Kidney capillary endothelial cell (primary cell): Measurements from ENCODE around the gene LPIN2.
"Not testable (repeated sequence)": the region's sequence is repeated elsewhere in the genome, so short reads cannot be mapped to it uniquely, and the experiment has no call there.

Experiments used
- DNase-seq: peaks from one replicate; pipeline ENCODE4 v3.0.0-alpha.2; 2018; ENCODE audit warnings: low spot score

LPIN2 gene

GRCh38 chr18:3044931-3045698 lies 32.2 kb upstream of the LPIN2 start:
- DNase-seq = no peak

GRCh38 chr18:3042379-3042778 lies 29.4 kb upstream of the LPIN2 start:
- DNase-seq = no peak

GRCh38 chr18:3041843-3042242 lies 28.9 kb upstream of the LPIN2 start:
- no peak for DNase-seq

DNA sequence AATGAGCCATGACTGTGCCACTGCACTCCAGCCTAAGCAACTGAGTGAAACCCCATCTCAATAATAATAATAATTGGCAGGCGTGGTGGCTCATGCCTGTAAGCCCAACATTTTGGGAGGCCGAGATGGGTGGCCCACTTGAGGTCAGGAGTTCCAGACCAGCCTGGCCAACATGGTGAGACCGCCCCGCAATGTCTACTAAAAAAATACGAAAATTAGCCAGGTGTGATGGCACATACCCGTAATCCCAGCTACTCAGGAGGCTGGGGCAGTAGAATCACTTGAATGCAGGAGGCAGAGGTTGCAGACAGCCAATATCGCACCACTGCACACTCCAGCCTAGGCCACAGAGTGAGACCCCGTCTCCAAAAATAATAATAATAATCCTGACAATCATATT lies 27.9 kb upstream of the LPIN2 start:
- no peak for DNase-seq

GRCh38 chr18:3040173-3040572 lies 27.2 kb upstream of the LPIN2 start:
- no peak for DNase-seq

DNA sequence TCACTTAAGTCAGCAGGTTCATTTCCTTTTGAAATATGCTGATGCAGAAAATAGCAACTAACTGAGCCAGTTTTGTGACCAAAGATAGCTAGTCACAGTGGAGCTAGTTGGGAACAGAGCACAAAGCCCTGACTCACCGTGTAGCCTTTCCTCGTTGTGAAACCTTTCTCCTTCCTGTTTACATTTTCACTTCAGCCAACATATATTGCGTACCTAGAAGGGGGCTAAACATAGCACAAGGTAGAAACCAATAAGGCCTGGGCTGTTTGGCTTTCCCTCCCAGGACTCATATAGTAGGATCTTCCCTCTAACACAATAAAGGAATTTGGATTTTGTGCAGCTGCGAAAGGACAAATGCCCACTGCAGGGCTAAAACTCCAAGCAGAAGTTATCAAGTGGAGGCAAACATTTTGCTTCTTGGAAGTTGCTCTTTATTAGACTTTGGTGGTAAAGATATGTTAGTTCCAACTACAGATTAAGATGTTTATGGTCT lies 24.5 kb upstream of the LPIN2 start:
- DNase-seq = peak; percentile 70

- no peak for DNase-seq
These were observed 23.2 kb upstream of the LPIN2 start for GRCh38 chr18:3036108-3036507.

- DNase-seq = no peak
These were observed 22.7 kb upstream of the LPIN2 start for GRCh38 chr18:3035635-3036034.

DNA sequence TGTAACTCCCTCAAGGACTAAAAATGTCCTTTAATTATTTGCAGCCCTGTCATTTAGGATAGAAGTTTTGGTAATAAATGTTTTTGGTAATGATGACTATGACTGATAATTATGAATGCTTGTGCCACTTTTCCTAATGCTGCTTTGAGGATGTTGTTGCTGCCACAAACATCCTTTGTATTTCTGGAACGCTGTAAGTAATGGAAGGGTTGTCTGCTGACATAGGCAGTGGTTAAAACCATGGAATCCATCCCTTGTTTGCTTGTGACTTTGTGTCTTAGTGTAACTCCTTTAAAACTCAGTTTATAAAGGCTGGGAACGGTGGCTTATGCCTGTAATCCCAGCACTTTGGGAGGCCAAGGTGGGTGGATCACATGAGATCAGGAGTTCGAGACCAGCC lies 19.8 kb upstream of the LPIN2 start:
- DNase-seq = no peak

DNA sequence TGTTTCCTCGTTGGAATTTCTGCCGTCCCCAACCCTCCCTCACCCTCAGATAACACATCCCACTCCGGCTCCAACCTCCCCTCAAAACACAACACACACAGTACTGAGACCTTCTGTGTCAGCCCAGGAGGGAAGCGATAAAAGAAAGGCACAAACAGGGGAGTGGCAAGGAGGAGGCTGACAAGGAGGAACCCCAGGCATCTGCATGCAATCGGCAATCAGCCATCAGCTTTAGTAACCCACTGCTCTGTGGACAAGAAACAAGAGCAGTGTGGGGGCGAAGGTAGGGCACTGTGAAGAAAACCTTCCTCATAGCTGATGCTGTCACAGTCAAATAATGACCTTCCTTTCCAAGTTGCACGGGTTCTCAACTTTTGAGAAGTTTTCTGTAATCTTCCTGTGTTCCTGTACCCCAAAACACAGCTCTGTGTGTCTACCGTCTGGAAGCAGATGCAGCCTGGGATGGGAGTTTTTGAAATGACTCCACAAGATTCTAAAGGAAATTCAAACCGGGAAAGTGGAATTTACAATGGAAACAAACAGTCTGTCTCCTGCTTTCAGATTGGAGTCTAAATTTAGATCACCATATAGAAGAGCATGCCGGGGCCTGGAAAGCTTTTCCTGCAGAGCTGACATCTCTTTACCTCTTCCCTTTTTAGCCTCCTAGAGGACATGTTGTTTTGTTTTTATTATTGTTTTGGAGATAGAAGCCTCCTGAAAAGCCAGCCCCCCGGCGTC lies 16.4 kb upstream of the LPIN2 start:
- no peak for DNase-seq

GRCh38 chr18:3028115-3028514 lies 15.2 kb upstream of the LPIN2 start:
- DNase-seq = not testable (repeated sequence)

DNA sequence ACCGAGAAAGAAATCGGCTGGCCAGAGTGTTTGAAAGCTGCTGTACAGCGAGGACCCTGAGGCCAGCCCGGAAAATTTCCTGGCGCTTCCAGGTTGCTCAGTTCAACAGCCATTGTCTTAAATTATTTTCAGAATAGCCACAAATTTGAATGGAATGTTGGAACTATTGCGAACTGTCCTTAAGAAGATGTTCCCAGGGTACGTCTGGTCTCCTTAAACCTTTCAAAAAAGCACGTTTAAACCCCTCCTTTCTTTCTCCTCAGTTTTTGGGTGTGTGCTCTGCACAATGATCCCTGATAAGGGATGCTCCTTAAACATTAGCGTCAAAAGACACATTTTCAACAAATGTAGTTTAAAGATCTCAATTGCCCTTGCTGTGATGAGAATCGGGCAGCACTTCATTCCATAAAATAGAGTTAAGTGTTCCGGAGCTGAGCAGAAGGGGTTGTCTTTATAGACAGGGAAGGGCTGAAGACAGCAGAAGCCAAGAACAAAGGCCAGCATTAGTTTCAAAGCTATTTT lies 14.5 kb upstream of the LPIN2 start:
- no peak for DNase-seq

DNA sequence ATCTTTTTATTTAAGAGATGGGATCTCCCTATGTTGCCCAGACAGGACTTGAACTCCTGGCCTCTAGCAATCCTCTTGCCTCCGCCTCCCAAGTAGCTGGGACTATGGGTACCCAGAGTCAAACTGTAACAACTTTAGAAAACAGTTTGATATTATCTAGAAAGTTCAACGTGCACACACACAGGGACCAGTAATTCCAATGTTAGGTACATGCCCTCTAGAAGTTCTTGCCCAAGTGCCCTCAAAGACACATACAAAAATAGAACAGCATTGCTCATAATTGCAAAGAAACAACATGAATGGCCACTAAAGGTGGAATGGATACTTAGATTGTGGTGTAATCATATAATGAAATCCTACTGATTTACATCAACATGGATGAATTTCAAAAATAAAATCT lies 12.6 kb upstream of the LPIN2 start:
- no peak for DNase-seq

- DNase-seq = not testable (repeated sequence)
These were observed 10.7 kb upstream of the LPIN2 start for GRCh38 chr18:3023603-3024002.

GRCh38 chr18:3016585-3017297 lies 3.8 kb upstream of the LPIN2 start:
- no peak for DNase-seq

- DNase-seq = no peak
These were observed 2.9 kb upstream of the LPIN2 start for GRCh38 chr18:3015851-3016250.

DNA sequence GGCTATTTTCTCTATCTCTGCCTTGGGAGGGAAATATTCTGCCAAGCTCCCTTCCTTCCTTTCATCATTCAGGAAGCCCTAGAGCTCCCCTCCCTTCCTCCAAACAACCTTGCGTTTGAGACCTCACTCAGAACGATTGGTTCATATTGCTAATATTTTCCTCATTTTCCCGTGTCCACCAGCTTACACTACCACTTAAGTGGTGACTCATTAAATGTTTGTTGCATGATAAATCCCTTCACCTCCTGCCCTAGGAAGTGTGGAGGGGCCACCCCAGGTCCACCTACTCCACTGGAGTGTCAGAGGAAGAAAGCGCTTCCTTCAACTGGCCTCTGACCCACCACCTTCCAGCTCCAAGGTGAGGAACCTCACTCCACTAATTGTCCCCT lies 2.3 kb upstream of the LPIN2 start:
- peak; percentile 90 for DNase-seq

- peak; percentile 23 for DNase-seq
These were observed 1.7 kb upstream of the LPIN2 start for GRCh38 chr18:3014503-3015203.

DNA sequence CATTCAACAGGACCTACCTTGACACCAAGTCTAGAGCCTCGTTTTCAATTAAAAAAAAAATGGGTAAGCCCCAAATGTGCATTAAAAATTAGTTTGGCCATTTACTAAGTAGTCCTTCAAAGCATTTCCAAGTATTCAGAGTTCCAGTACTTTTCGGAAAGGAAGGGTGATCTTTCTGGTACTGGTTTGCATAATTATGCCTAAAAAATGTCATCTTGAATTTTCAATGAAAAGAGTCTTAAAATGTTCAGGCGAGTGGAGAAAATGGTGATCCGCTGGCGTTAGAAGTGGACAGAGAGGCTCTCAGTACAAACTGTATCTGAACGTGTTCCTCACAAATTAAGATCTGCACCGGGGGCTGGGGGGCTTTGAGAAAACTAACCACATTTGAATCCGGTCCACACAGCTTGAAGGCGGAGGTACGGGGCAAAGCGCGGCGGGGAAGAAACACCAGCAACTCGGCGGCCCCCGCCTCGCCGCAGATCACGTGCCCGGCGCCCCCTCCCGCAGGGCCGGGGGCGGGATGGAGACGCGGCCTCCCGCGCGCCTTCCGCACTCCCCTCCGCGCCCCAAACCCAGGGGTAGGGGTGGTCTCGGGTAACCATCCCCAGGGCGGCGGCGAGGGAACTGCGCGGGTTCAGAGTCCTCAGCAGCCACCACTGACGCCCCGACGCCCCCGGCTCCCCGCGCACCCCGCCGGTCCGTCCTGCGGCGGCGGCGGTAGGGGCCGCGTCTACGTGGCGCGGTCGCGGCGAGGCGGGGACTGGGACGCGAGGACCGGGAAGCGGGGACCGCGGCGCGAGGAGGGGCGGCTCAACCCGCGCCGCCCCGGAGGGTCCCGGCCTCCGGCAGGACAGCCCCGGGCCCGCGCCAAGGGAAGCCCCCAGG lies 564 bp downstream of the LPIN2 start:
- no peak for DNase-seq

DNA sequence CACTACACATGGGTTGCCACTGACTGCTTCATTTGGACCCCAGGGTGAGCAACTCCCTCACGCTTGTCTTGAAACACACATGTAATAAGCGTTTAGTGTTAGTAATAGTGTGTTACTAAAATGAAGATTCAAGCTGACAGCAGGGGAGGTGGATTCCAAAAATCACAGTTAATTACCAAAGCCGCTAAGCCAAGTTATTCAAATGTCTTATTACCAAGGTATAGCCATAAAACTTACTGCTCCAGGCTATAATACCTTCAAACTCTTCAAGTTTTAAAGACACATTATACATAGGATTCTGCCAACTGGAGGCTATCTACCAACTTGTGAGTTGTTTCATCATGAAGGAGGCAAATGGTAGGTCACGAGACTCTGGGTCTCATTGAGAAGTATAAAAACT lies 2.9 kb downstream of the LPIN2 start:
- no peak for DNase-seq

DNA sequence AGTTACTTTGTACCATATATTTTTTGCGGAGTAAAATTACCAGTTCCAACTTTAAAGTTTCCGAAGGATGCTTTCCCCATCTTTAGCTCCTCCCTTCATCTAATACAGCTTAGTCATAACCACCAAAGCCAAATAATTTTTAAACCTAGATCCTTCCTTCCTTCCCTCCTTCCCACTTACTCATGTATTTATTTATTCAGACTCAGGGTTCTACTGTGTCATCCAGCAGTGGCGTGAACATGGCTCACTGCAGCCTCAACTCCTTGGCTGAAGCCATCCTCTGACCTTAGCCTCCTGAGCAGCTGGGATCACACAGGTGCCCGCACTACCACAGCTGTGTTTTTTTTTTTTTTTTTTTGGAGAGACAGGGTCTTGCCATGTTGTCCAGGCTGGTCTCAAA lies 4.4 kb downstream of the LPIN2 start:
- DNase-seq = no peak
